Kasumi-1 (cell line): ENCODE measurements around the gene DAGLA.
"Not testable (repeated sequence)": the region's sequence is repeated elsewhere in the genome, so short reads cannot be mapped to it uniquely, and the experiment has no call there.

Experiments
- DNase-seq, 2 experiments: peaks; one replicate each; lab custom pipeline; 2025; lab: John Stamatoyannopoulos, UW

Gene DAGLA, protein sequence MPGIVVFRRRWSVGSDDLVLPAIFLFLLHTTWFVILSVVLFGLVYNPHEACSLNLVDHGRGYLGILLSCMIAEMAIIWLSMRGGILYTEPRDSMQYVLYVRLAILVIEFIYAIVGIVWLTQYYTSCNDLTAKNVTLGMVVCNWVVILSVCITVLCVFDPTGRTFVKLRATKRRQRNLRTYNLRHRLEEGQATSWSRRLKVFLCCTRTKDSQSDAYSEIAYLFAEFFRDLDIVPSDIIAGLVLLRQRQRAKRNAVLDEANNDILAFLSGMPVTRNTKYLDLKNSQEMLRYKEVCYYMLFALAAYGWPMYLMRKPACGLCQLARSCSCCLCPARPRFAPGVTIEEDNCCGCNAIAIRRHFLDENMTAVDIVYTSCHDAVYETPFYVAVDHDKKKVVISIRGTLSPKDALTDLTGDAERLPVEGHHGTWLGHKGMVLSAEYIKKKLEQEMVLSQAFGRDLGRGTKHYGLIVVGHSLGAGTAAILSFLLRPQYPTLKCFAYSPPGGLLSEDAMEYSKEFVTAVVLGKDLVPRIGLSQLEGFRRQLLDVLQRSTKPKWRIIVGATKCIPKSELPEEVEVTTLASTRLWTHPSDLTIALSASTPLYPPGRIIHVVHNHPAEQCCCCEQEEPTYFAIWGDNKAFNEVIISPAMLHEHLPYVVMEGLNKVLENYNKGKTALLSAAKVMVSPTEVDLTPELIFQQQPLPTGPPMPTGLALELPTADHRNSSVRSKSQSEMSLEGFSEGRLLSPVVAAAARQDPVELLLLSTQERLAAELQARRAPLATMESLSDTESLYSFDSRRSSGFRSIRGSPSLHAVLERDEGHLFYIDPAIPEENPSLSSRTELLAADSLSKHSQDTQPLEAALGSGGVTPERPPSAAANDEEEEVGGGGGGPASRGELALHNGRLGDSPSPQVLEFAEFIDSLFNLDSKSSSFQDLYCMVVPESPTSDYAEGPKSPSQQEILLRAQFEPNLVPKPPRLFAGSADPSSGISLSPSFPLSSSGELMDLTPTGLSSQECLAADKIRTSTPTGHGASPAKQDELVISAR

DNA sequence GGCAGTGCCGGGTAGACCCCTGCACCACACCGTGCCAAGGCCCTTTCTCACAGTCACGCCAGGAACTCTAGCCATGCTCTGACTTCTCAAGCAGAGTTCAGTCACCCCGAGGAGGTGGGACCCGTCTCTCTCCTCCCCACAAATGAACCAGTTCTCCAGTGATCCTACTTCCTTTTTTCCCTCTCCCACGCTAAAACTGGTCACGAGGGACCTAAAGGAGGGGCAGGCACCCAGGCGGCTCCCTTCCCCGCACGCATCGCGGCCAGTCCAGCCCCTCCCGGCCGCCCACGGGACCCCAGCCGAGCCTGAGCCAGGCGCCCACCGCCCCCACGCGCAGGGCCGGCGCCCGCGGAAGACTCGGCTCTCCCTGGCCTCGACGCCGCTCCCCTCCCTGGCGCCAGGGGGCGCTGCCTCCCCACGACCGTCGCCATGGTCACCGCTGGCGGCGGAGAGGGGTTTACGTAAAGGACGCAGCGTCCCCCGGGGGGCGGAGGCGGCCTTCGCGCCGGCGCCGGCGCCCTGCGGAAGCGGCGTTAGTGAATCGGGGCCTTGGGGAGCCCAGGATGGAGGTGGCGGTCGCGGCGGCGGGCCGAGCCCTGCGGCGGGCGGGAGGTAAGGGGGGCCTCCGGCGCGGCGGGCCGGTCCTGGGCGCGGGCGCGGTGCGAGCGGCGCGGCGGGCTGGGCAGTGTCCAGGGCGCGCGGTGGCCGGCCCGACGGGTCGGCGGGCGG, at the start of gene DAGLA:
Gene DAGLA (plus strand): TSS at position 499 of the 729 bp plus-strand sequence. CDS start 39,765 bp downstream, outside the sequence.
- peak; percentile 48 to 61 for DNase-seq

DNA sequence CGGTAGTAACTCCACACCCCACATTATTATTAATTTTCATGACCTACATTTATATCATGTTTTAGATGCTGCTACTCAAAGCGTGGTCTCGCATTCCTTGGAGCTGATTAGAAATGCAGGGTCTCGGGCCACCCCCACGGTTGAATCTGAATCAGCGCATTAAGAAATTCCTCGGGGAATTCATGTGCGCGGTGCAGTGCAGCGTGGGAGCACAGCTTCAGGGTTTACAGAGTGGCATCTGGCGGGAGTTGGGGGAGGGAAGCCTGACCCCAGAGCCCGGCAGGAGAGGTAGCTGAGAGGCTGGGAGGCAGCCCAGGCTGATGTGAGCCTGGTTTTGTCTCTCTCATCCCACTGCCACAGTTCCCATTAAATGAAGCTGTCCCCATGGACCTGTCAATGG, 48.1 kb upstream of the DAGLA start:
- DNase-seq = no peak

DNA sequence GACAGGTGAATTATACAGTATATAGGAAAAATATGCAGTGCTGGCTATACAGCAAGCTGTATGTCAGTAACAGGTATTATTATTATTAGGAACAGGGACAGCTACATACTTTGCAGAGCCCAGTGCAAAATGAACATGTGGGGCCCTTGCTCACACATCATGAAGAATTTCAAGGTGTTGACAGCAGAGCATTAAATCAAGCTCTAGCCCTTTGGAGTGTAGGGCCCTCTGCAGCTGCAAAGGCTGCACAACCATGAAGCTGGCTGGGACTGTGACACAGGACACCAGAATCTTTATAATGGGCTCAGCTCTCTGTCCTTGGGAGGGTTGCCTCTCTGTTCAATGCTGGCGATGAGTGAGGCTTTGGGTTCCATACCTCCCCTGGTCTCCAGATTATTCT, 44.9 kb upstream of the DAGLA start:
- no peak for DNase-seq

- DNase-seq = no peak
Measured at GRCh38 chr11:61635787-61636186, 44.4 kb upstream of the DAGLA start.

- DNase-seq = no peak
Measured at GRCh38 chr11:61636676-61637075, 43.5 kb upstream of the DAGLA start.

DNA sequence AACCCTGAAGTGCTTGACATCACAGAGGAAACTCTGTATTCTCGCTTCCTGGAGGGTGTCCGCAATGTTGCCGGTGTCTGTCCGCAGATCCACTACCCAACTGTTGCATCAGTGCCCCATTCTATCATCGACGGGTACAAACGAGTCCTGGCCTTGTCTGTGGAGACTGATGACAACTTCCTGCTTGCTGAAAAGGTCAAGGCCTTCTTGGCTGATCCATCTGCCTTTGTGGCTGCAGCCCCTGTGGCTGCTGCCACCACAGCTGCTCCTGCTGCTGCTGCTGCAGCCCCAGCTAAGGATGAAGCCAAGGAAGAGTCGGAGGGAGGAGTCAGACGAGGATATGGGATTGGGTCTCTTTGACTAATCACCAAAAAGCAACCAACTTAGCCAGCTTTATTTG, 42.9 kb upstream of the DAGLA start:
- DNase-seq = no peak

- no peak for DNase-seq
Measured at GRCh38 chr11:61639816-61640443, 40.3 kb upstream of the DAGLA start.

DNA sequence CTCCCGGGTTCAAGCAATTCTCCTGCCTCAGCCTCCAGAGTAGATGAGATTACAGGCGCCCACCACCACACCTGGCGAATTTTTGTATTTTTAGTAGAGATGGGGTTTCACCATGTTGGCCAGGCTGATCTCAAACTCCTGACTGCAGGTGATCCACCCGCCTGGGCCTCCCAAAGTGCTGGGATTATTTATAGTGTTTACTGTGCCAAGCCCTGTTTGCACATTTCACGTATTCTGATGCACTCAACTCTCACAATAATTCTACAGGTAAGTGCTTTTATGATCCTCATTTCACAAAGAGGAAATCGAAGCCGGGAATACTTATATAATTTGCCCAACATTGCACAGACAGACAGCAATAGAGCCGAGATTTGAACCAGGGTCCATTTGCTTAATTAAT, 38.0 kb upstream of the DAGLA start:
- no peak for DNase-seq

DNA sequence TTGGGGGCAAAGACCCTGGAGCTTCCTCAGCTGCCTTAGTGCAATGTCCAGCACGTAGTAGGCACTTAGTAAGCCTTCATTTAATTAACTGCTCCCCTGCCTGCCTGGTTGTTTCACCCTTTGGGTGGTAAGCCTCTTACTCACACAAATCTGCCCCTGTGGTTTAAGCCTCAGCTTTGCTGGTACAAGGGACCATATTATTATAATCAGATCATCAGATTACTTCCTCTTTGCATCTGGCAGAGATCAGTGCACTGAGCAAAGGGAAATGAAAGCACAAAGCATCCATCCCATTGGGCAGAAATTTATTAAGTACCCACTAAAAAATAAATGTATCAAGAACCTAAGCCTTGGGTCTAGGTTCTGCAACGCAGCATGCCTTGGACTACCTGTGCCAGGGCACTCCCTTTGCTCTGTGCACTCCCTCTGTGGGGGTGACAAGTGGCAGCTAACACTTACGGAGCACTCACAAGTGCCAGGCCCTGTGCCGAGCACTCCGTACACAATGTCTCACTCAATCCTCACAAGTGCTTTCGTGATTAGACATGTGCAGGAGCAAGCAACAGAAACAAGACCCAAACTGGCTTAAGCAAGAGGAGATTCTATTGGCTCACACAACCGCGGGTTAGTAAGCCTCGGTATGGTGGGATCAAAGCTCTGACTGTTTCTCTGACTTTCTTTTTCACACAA, 34.9 kb upstream of the DAGLA start:
- peak; percentile 47 to 50 for DNase-seq

DNA sequence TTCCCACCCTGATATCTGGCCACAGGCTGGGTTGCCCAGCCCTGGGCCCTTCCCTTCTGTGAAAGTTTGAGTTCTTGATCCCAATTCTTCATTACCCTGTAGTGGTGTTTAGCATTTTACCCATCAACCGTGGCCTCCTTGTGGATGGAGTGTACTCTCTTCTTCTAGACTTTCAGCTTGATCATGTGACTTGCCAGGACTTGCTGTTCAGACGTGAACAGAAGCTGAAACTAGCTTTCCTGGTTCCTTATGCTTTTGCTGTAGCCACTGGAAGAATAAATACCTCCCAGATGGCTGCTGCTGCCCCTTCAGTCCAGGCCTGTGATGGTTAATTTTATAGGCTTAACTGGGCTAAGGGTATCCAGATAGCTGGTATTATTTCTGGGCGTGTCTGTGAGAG, 32.7 kb upstream of the DAGLA start:
- DNase-seq = no peak

GRCh38 chr11:61650781-61651571, 29.2 kb upstream of the DAGLA start:
- DNase-seq = no peak

GRCh38 chr11:61652135-61652534, 28.1 kb upstream of the DAGLA start:
- no peak for DNase-seq

DNA sequence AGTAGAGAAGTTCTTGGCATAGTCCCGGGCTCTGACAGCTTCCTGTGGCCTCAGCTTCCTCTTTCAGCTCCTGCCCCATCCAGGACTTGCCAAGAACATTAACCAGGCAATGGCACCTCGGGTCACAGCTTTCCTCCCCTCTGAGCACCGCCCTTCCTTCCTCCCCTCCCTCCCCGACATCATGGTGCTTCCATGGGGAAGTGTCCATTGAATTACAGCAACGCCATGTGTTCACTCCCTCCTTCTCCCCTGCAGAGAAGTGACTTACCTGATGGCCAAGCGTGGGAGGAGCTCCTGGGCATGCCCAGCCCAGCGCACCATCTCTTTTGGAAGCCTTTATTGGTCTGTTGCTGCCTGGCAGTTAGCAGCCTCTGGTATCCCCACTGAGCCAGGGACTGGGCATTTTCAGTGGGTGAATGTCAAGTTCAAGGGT, 25.8 kb upstream of the DAGLA start:
- peak; percentile 86 to 90 for DNase-seq

DNA sequence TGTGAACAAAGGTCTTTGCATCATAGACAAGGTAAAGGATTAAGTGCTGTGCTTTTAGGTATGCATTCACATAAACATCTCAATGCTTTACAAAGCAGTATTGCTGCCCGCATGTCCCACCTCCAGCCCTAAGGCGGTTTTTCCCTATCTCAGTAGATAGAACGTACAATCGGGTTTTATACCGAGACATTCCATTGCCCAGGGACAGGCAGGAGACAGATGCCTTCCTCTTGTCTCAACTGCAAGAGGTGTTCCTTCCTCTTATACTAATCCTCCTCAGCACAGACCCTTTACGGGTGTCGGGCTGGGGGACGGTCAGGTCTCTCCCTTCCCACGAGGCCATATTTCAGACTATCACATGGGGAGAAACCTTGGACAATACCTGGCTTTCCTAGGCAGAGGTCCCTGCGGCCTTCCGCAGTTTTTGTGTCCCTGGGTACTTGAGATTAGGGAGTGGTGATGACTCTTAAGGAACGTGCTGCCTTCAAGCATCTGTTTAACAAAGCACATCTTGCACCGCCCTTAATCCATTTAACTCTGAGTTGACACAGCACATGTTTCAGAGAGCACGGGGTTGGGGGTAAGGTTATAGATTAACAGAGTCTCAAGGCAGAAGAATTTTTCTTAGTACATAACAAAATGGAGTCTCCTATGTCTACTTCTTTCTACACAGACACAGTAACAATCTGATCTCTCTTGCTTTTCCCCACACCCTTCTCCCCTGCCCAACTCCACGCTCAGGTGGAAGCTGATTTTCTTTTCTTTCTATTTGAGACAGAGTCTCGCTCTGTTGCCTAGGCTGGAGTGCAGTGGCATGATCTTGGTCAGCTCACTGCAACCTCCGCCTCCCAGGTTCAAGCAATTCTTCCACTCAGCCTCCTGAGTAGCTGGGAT, 24.7 kb upstream of the DAGLA start:
- DNase-seq = not testable (repeated sequence)

DNA sequence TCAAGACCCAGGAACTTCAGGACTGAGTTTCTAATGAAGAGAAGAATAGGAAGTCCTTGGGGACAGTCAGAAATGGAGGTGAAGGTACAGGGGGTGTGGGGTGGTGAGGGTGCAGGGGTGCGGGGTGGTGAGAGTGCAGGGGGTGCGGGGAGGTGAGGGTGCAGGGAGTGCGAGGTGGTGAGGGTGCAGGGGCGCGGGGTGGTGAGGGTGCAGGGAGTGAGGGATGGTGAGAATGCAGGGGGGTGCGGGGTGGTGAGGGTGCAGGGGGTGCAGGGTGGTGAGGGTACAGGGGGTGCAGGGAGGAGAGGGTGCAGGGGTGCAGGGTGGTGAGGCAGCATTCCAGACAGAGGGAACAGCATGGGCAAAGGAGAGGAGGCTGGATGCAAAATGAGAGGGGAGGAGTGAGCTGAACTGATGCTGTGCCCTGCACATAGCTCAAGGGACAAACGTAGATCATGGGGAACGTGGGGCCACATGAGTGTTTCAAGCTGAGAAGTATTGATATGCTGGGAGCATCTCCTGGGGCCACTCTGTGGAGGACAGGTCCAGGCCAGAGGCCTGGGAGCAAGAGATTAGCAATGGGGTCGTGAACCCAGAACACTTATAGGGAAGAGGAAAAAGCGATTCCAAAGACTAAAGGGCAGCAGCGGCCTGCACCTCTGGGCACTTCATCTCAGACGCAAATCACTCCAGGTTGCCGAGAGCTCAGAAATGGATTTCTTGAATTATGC, 23.7 kb upstream of the DAGLA start:
- DNase-seq = no peak

GRCh38 chr11:61657566-61658290, 22.5 kb upstream of the DAGLA start:
- DNase-seq = no peak

DNA sequence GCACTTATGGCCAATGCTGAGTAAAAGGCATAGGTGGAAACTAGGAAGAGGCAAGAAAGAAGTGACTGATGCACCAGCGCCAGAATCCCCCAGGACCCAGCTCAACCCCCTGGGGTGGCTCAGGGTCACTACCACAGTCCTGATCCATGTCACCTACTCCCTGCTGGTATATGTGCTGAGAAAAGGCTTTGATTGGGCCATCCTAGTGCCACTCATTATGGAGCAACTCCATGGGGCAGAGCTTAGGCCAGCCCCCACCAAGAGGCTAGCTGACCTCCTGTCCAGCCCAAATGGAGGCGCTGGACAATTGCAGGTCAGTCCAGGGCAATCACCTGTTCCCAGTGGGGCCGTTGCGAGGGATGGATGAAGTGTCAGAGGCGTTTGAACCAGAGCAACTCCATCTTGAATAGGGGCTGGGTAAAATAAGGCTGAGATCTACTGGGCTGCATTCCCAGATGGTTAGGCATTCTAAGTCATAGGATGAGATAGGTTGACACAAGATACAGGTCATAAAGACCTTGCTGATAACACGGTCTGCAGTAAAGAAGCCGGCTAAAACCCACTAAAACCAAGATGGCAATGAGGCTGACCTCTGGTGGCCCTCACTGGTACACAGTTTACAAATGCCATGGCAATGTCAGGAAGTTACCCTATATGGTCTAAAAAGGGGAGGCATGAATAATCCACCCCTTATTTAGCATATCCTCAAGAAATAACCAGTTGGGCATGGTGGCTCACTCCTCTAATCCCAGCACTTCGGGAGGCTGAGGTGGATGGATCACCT, 20.6 kb upstream of the DAGLA start:
- DNase-seq = no peak
